GM21515 (cell line): Measurements from ENCODE around the gene KLHL8.

Experiments
- ATAC-seq: cut with Tn5 transposase; IDR thresholded peaks from one replicate; pipeline ENCODE4 v1.9.1; 2021; ENCODE audit not compliant: unreplicated experiment

KLHL8 gene

GRCh38 chr4:87126056-87126455, 94.4 kb downstream of the KLHL8 start:
- no peak for ATAC-seq

GRCh38 chr4:87122252-87122651, 98.2 kb downstream of the KLHL8 start:
- no peak for ATAC-seq

- ATAC-seq, result no peak
Measured at GRCh38 chr4:87121341-87122065, 98.9 kb downstream of the KLHL8 start.

GRCh38 chr4:87120411-87121162, 99.8 kb downstream of the KLHL8 start:
- no peak for ATAC-seq

- no peak for ATAC-seq
Measured at GRCh38 chr4:87120010-87120409, 100.4 kb downstream of the KLHL8 start.

- ATAC-seq, result no peak
Measured at GRCh38 chr4:87118826-87119225, 101.6 kb downstream of the KLHL8 start.

- ATAC-seq, result no peak
Measured at GRCh38 chr4:87118421-87118820, 102.0 kb downstream of the KLHL8 start.

GRCh38 chr4:87117732-87118075, 102.7 kb downstream of the KLHL8 start:
- ATAC-seq, result no peak

GRCh38 chr4:87117051-87117731, 103.2 kb downstream of the KLHL8 start:
- ATAC-seq, result no peak

GRCh38 chr4:87116231-87116630, 104.2 kb downstream of the KLHL8 start:
- no peak for ATAC-seq

- ATAC-seq, result no peak
Measured at GRCh38 chr4:87114245-87115062, 106.0 kb downstream of the KLHL8 start.

- no peak for ATAC-seq
Measured at GRCh38 chr4:87112063-87112462, 108.4 kb downstream of the KLHL8 start.
